Breast epithelium (tissue), 4 donors: ENCODE measurements around the gene IQGAP1. TPM values are rescaled to one million over a fixed set of nuclear protein-coding genes. Genes with fewer than 3 reads are reported as not detected.

Source experiments
- DNase-seq, 2 donors: peaks; one replicate each; pipeline ENCODE4 v3.0.0-alpha.2; 2019; ENCODE audit warnings: low spot score in 2 of 2
- H3K27ac ChIP-seq, 2 donors: fragments of 200-600 bp; sonication (generic) in 1 of 2; one replicate each; pipeline ENCODE4 v1.5.1; 2016 to 2019; ENCODE audit warnings: mild to moderate bottlenecking in 1 of 2
- H3K27me3 ChIP-seq, 2 donors: fragments of 200-600 bp; sonication (generic) in 1 of 2; one replicate each; pipeline versions ENCODE4 v1.5.1 to v1.6.0; 2017 to 2019; ENCODE audit warnings: control low read depth in 1 of 2, mild to moderate bottlenecking in 1 of 2
- H3K36me3 ChIP-seq: fragments of 200-600 bp; one replicate; pipeline ENCODE4 v1.5.1; 2019
- H3K4me1 ChIP-seq, 2 donors: fragments of 200-600 bp; sonication (generic); one replicate each; pipeline ENCODE4 v1.5.1; 2016 to 2019; ENCODE audit warnings: control low read depth in 1 of 2
- H3K4me3 ChIP-seq, 3 donors: fragments of 200-600 bp; sonication (generic); 1 replicate in 2 of 3; 2 replicates in 1 of 3; pipeline ENCODE4 v1.5.1; 2016 to 2019; ENCODE audit warnings: mild to moderate bottlenecking in 3 of 3, moderate library complexity in 2 of 3
- H3K9me3 ChIP-seq, 2 donors: fragments of 200-600 bp; sonication (generic) in 1 of 2; one replicate each; pipeline ENCODE4 v1.5.1; 2016 to 2019; ENCODE audit warnings: control low read depth in 1 of 2
- CTCF ChIP-seq, 3 donors: fragments of 450-650 bp; IDR thresholded peaks; one replicate each; pipeline ENCODE4 v1.5.1; 2016 to 2017; ENCODE audit warnings: antibody characterized with exemption in 3 of 3, mild to moderate bottlenecking in 3 of 3, moderate library complexity in 3 of 3
- POLR2A ChIP-seq: fragments of 450-650 bp; IDR thresholded peaks from one replicate; pipeline ENCODE4 v1.6.1; 2016; ENCODE audit warnings: antibody characterized with exemption, mild to moderate bottlenecking, moderate library complexity
- POLR2AphosphoS5 ChIP-seq, 3 donors: sonication (generic); formaldehyde crosslinking; IDR thresholded peaks; one replicate each; pipeline ENCODE4 v1.6.1; 2017; ENCODE audit warnings: antibody characterized with exemption in 3 of 3
- intact Hi-C: fragments of 100-400 bp; cut with DNase I; formaldehyde crosslinking; loops from one replicate; pipeline ENCODE4 v1.15.1; 2023; ENCODE audit warnings: low total_unique reads
- total RNA-seq, 3 donors: library from RNA; depleted of rRNA; stranded (reverse); fragments of >200 nt; gene quantifications; one replicate each; pipeline ENCODE4 v1.1.0, GENCODE V29; 2016

IQGAP1 gene
- total RNA-seq, 3 donors from 2014 or later, result 244 to 387 (median 288) TPM

GRCh38 chr15:90441027-90441426 lies 53.0 kb downstream of the IQGAP1 start:
- intact Hi-C loops, result loop anchor here (10.0 kb wide), 1 partner anchor 1446 kb away; no protein-coding TSS in a partner anchor
- no peaks in the 10 kb centered on the region for H3K4me1 ChIP-seq
- no peak for DNase-seq
- no peaks in the 10 kb centered on the region for H3K9me3 ChIP-seq
- H3K4me3 ChIP-seq, result no peak overlapping the region
- TF ChIP-seq CTCF (IDR thresholded peaks at IDR 0.05), result no peak
- no peak for TF ChIP-seq POLR2AphosphoS5 (IDR thresholded peaks at IDR 0.05)
- no peak for TF ChIP-seq POLR2A
- peaks cover 3% of the 10 kb centered on the region for H3K36me3 ChIP-seq
- H3K27me3 ChIP-seq, result no peaks in the 10 kb centered on the region
- no peak overlapping the region for H3K27ac ChIP-seq

- Histone ChIP-seq H3K36me3 (peaks cover 3% of the 10 kb centered on the region), H3K4me1 (no peaks in the 10 kb centered on the region), H3K27ac (no peak overlapping the region), H3K27me3 (no peaks in the 10 kb centered on the region), H3K9me3 (no peaks in the 10 kb centered on the region), H3K4me3 (no peak overlapping the region)
- intact Hi-C loops, result loop anchor here (10.0 kb wide), 1 partner anchor 1448 kb away; no protein-coding TSS in a partner anchor
- no peak for DNase-seq
- TF ChIP-seq POLR2A, result no peak
- TF ChIP-seq POLR2AphosphoS5 (IDR thresholded peaks at IDR 0.05), result no peak
- no peak for TF ChIP-seq CTCF (IDR thresholded peaks at IDR 0.05)
These were observed 54.4 kb downstream of the IQGAP1 start for GRCh38 chr15:90442423-90442822.

GRCh38 chr15:90449206-90449735 lies 61.2 kb downstream of the IQGAP1 start:
- intact Hi-C loops, result loop anchor here (10.0 kb wide), 1 partner anchor 1454 kb away; no protein-coding TSS in a partner anchor
- Histone ChIP-seq H3K4me1 (no peaks in the 10 kb centered on the region), H3K27ac (no peak overlapping the region), H3K4me3 (no peak overlapping the region), H3K36me3 (peaks cover 4% of the 10 kb centered on the region), H3K27me3 (no peaks in the 10 kb centered on the region), H3K9me3 (no peaks in the 10 kb centered on the region)
- TF ChIP-seq POLR2AphosphoS5 (IDR thresholded peaks at IDR 0.05), result no peak
- no peak for TF ChIP-seq CTCF (IDR thresholded peaks at IDR 0.05)
- TF ChIP-seq POLR2A, result no peak
- DNase-seq, result no peak

GRCh38 chr15:90451053-90451850 lies 63.2 kb downstream of the IQGAP1 start:
- Histone ChIP-seq H3K4me1 (no peaks in the 10 kb centered on the region), H3K36me3 (peaks cover 4% of the 10 kb centered on the region), H3K4me3 (no peak overlapping the region), H3K27me3 (no peaks in the 10 kb centered on the region), H3K27ac (no peak overlapping the region), H3K9me3 (no peaks in the 10 kb centered on the region)
- TF ChIP-seq POLR2A (no peak), POLR2AphosphoS5 (IDR thresholded peaks at IDR 0.05) (no peak), CTCF (IDR thresholded peaks at IDR 0.05) (no peak)
- intact Hi-C loops, result no loop called here
- DNase-seq, result no peak

DNA sequence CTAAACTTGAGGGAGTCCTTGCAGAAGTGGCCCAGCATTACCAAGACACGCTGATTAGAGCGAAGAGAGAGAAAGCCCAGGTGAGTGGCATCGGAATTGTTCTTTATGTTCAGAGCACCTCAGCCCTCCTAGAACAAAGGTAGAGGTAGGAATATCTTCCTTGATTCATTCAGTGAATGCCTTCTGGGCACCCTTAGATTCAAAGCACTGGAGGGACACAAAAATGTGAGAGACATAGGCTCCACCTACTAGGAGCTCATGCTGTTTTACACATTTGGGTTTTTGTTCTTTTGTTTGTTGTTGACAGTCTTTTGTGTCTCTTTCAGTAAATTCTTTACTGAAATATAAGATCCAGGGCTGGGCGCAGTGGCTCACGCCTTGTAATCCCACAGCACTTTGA lies 68.2 kb downstream of the IQGAP1 start:
- H3K9me3 ChIP-seq, result no peaks in the 10 kb centered on the region
- intact Hi-C loops, result no loop called here
- H3K36me3 ChIP-seq, result peaks cover 4% of the 10 kb centered on the region
- no peaks in the 10 kb centered on the region for H3K4me1 ChIP-seq
- H3K27me3 ChIP-seq, result no peaks in the 10 kb centered on the region
- no peak for TF ChIP-seq POLR2A
- TF ChIP-seq POLR2AphosphoS5 (IDR thresholded peaks at IDR 0.05), result no peak
- TF ChIP-seq CTCF (IDR thresholded peaks at IDR 0.05), result no peak
- no peak overlapping the region for H3K4me3 ChIP-seq
- no peak for DNase-seq
- no peak overlapping the region for H3K27ac ChIP-seq
